Caco-2 (cell line): ENCODE results near the gene TUSC1. TPM values are rescaled to one million over a fixed set of nuclear protein-coding genes. Genes with fewer than 3 reads are reported as not detected.

Source experiments
- Bru-seq: library from RNA; stranded (reverse); fragments of 400-500 nt; gene quantifications from one replicate; lab custom pipeline; 2021; lab: Mats Ljungman, UMichigan
- BruChase-seq, 2 experiments: library from RNA; stranded (reverse); fragments of 400-500 nt; gene quantifications; one replicate each; lab custom pipeline; 2021; lab: Mats Ljungman, UMichigan
- BruUV-seq: library from RNA; stranded (reverse); fragments of 400-500 nt; replicated peaks from 2 replicates; lab custom pipeline; 2021; lab: Mats Ljungman, UMichigan
- CTCF ChIA-PET: fragments of 300-600 bp; sonication (Branson Sonifier 250); formaldehyde crosslinking; loops from one replicate; lab custom pipeline; 2022; ENCODE audit warnings: antibody characterized with exemption; lab: Charles Lee
- POLR2A ChIA-PET: fragments of 300-600 bp; sonication (Branson Sonifier 250); formaldehyde crosslinking; loops from one replicate; lab custom pipeline; 2022; ENCODE audit warnings: antibody characterized with exemption; lab: Charles Lee
- DNase-seq, 2 experiments: peaks; one replicate each; pipeline versions ENCODE4 v3.0.0 to v3.0.0-alpha.2; 2020 to 2022
- H3K27me3 ChIP-seq: replicated peaks from 2 replicates; pipeline ENCODE4 v1.6.0; 2011; ENCODE audit warnings: low read length; ENCODE audit not compliant: control insufficient read depth, insufficient read depth
- H3K36me3 ChIP-seq: 2 replicates; pipeline ENCODE4 v1.5.1; 2011; ENCODE audit warnings: low read length; ENCODE audit not compliant: control insufficient read depth, insufficient read depth
- H3K4me1 ChIP-seq: fragments of 250-450 bp; sonication (Bioruptor Pico); 2 replicates; pipeline ENCODE4 v1.5.1; 2020; ENCODE audit warnings: mild to moderate bottlenecking
- H3K4me3 ChIP-seq: 2 replicates; pipeline ENCODE4 v1.5.1; 2011; ENCODE audit warnings: low read depth, mild to moderate bottlenecking, control low read depth, low read length
- H3K9me3 ChIP-seq: fragments of 250-450 bp; sonication (Bioruptor Pico); 2 replicates; pipeline ENCODE4 v1.5.1; 2020; ENCODE audit warnings: mild to moderate bottlenecking, moderate library complexity
- H3K27ac Mint-ChIP-seq: one replicate; pipeline ENCODE4 v1.8.0; 2022; ENCODE audit warnings: mixed read lengths; ENCODE audit not compliant: unreplicated experiment
- H3K27me3 Mint-ChIP-seq: one replicate; pipeline ENCODE4 v1.8.0; 2022; ENCODE audit warnings: mixed read lengths; ENCODE audit not compliant: insufficient read depth, unreplicated experiment
- H3K36me3 Mint-ChIP-seq: one replicate; pipeline ENCODE4 v1.8.0; 2022; ENCODE audit warnings: mild to moderate bottlenecking, mixed read lengths; ENCODE audit not compliant: insufficient read depth, unreplicated experiment
- H3K4me1 Mint-ChIP-seq: one replicate; pipeline ENCODE4 v1.8.0; 2022; ENCODE audit warnings: low read depth, mixed read lengths; ENCODE audit not compliant: unreplicated experiment
- H3K4me3 Mint-ChIP-seq: one replicate; pipeline ENCODE4 v1.8.0; 2022; ENCODE audit warnings: mild to moderate bottlenecking, moderate library complexity, mixed read lengths; ENCODE audit not compliant: unreplicated experiment
- H3K9me3 Mint-ChIP-seq: one replicate; pipeline ENCODE4 v1.8.0; 2022; ENCODE audit warnings: mixed read lengths; ENCODE audit not compliant: unreplicated experiment
- CTCF ChIP-seq, 2 experiments: fragments of 200-600 bp in 1 of 2; IDR thresholded peaks; 1 replicate in 1 of 2; 2 replicates in 1 of 2; pipeline versions ENCODE4 v1.5.1 to v1.8.0; 2011 to 2022; ENCODE audit warnings: antibody characterized with exemption in 1 of 2, control low read depth in 1 of 2, inconsistent platforms in 1 of 2, low read depth in 1 of 2, low read length in 1 of 2, mild to moderate bottlenecking in 1 of 2, moderate library complexity in 1 of 2; ENCODE audit not compliant: insufficient read depth in 1 of 2, severe bottlenecking in 1 of 2, unreplicated experiment in 1 of 2
- intact Hi-C: fragments of 100-400 bp; cut with micrococcal nuclease; formaldehyde crosslinking; loops from one replicate; pipeline ENCODE4 v1.10.0; 2022; ENCODE audit not compliant: unreplicated experiment
- long read RNA-seq: library from polyadenylated mRNA; stranded (forward); transcript quantifications from one replicate; pipeline ENCODE4 v2.0.0, GENCODE V29; 2022
- total RNA-seq: library from RNA; stranded (reverse); gene quantifications from 2 replicates; pipeline ENCODE4 v1.2.3, GENCODE V29; 2022

Gene TUSC1
- total RNA-seq = 2.4 and 3.2 TPM in 2 replicates
- Bru-seq, nascent RNA = percentile 46 among the genes with signal in this experiment
- BruChase-seq, experiment 1, labeled RNA remaining after a 2-hour chase = percentile 60 among the genes with signal in this experiment
- BruChase-seq, experiment 2, labeled RNA remaining after a 6-hour chase = percentile 47 among the genes with signal in this experiment
- long read RNA-seq, transcript TUSC1-201 (1 exons, 2,052 nt) = major isoform, 15 of 15 reads
- long read RNA-seq, partial matches to known transcripts = 0 of 15 reads
- long read RNA-seq, other reads (novel, unspliced or antisense) = 0 of 15 reads

GRCh38 chr9:25678147-25678666 is at the start of gene TUSC1:
TUSC1 (minus strand) TSS chr9:25678444; CDS start chr9:25678312, 132 bp downstream.
- H3K27ac Mint-ChIP-seq = no peak within 1 kb of the TSS
- no peak for TF ChIP-seq CTCF (IDR thresholded peaks at IDR 0.05; ENCODE audit: insufficient read depth in 1 of 2, low read depth in 1 of 2, low read length in 1 of 2, severe bottlenecking in 1 of 2, unreplicated experiment in 1 of 2)
- H3K9me3 Mint-ChIP-seq = no peaks in the 10 kb centered on the region
- H3K27me3 Mint-ChIP-seq = no peaks in the 10 kb centered on the region
- peak; percentile 41 to 54 for DNase-seq
- H3K4me3 ChIP-seq = peak within 1 kb of the TSS; percentile 49
- H3K4me1 Mint-ChIP-seq = no peaks in the 10 kb centered on the region
- no peaks in the 10 kb centered on the region for H3K4me1 ChIP-seq
- intact Hi-C loops = no loop called here
- H3K9me3 ChIP-seq = no peaks in the 10 kb centered on the region
- ChIA-PET CTCF (no interaction called here), POLR2A (no interaction called here)
- no peaks in the 10 kb centered on the region for H3K36me3 ChIP-seq
- BruUV-seq = no TSS peak
- no peaks in the 10 kb centered on the region for H3K36me3 Mint-ChIP-seq
- H3K27me3 ChIP-seq = no peaks in the 10 kb centered on the region
- H3K4me3 Mint-ChIP-seq = peak within 1 kb of the TSS; percentile 67

- Mint-ChIP-seq H3K27ac (no peak overlapping the region), H3K4me1 (no peaks in the 10 kb centered on the region), H3K36me3 (no peaks in the 10 kb centered on the region), H3K9me3 (no peaks in the 10 kb centered on the region), H3K4me3 (no peak overlapping the region), H3K27me3 (no peaks in the 10 kb centered on the region)
- intact Hi-C loops = no loop called here
- TF ChIP-seq CTCF (IDR thresholded peaks at IDR 0.05; ENCODE audit: insufficient read depth in 1 of 2, low read depth in 1 of 2, low read length in 1 of 2, severe bottlenecking in 1 of 2, unreplicated experiment in 1 of 2) = no peak
- no peak overlapping the region for H3K4me3 ChIP-seq
- no TSS peak for BruUV-seq
- CTCF ChIA-PET = no interaction called here
- no peaks in the 10 kb centered on the region for H3K4me1 ChIP-seq
- H3K36me3 ChIP-seq = no peaks in the 10 kb centered on the region
- DNase-seq = no peak
- H3K9me3 ChIP-seq = no peaks in the 10 kb centered on the region
- no peaks in the 10 kb centered on the region for H3K27me3 ChIP-seq
- POLR2A ChIA-PET = no interaction called here
Measured at GRCh38 chr9:25726871-25727410, 48.7 kb upstream of the TUSC1 start.

- CTCF ChIA-PET = no interaction called here
- POLR2A ChIA-PET = no interaction called here
Measured at GRCh38 chr9:25724424-25724823, 46.2 kb upstream of the TUSC1 start.

More at GRCh38 chr9:25724424-25724823, 46.2 kb upstream of the TUSC1 start:
- H3K4me1 ChIP-seq = no peaks in the 10 kb centered on the region
- no peaks in the 10 kb centered on the region for H3K36me3 Mint-ChIP-seq
- H3K4me1 Mint-ChIP-seq = no peaks in the 10 kb centered on the region
- BruUV-seq = no TSS peak
- intact Hi-C loops = no loop called here
- no peak overlapping the region for H3K27ac Mint-ChIP-seq
- TF ChIP-seq CTCF (IDR thresholded peaks at IDR 0.05; ENCODE audit: insufficient read depth in 1 of 2, low read depth in 1 of 2, low read length in 1 of 2, severe bottlenecking in 1 of 2, unreplicated experiment in 1 of 2) = no peak
- no peaks in the 10 kb centered on the region for H3K9me3 ChIP-seq
- H3K4me3 ChIP-seq = no peak overlapping the region
- no peak overlapping the region for H3K4me3 Mint-ChIP-seq
- no peaks in the 10 kb centered on the region for H3K9me3 Mint-ChIP-seq
- H3K27me3 Mint-ChIP-seq = no peaks in the 10 kb centered on the region
- H3K36me3 ChIP-seq = no peaks in the 10 kb centered on the region
- no peak for DNase-seq
- H3K27me3 ChIP-seq = no peaks in the 10 kb centered on the region
